ENCODE results near the gene CCT8L2.
"Not testable (repeated sequence)": the region's sequence is repeated elsewhere in the genome, so short reads cannot be mapped to it uniquely, and the experiment has no call there.

GRCh38 chr22:16565585-16566420 lies 26.8 kb downstream of the CCT8L2 start:
- not testable (repeated sequence) for TF ChIP-seq CTCF (IDR thresholded peaks at IDR 0.05; ENCODE audit: insufficient read depth, low read length, poor library complexity, severe bottlenecking); EZH2phosphoT487 (conservative IDR thresholded peaks at IDR 0.05; ENCODE audit: low read length)
